K562 (cell line): ENCODE data around the gene TMIGD1. TPM values are rescaled to one million over a fixed set of nuclear protein-coding genes. Genes with fewer than 3 reads are reported as not detected.

Experiments
- ATAC-seq: fragments of 200-7000 bp; cut with Tn5 transposase; 3 replicates; pipeline ENCODE4 v1.9.1; 2020; ENCODE audit warnings: moderate library complexity
- BruUV-seq: library from RNA; stranded (reverse); fragments of 400-500 nt; replicated peaks from 2 replicates; lab custom pipeline; 2021; lab: Mats Ljungman, UMichigan
- CTCF ChIA-PET: fragments of 300-600 bp; formaldehyde crosslinking; extraction: SDS; loops from one replicate; lab custom pipeline; 2021; ENCODE audit warnings: low intra/inter-chr PET ratio; lab: Yijun Ruan, JAX
- POLR2A ChIA-PET: fragments of 300-600, 350-650 bp; sonication (Branson Sonifier 250); formaldehyde crosslinking; extraction: SDS; loops from one replicate; lab custom pipeline; 2021; ENCODE audit warnings: antibody characterized with exemption, inconsistent platforms; lab: Yijun Ruan, JAX
- DNase-seq, 4 experiments: peaks; one replicate each; pipeline versions ENCODE4 v3.0.0 to v3.0.0-alpha.2; 2011 to 2018; ENCODE audit warnings: low spot score in 3 of 4, mixed read lengths in 3 of 4; ENCODE audit errors: extremely low read depth in 1 of 4
- FAIRE-seq: peaks from 2 replicates; lab custom pipeline; 2011; peaks lifted over from hg19 to GRCh38; lab: Jason Lieb, UNC
- H2AFZ ChIP-seq: 2 replicates; pipeline ENCODE4 v1.6.0; 2011; ENCODE audit warnings: low read depth, low read length, control low read depth, inconsistent platforms
- H3K27ac ChIP-seq: fragments of 200-600 bp; 3 replicates; pipeline ENCODE4 v1.8.0; 2011; ENCODE audit warnings: low read depth, mild to moderate bottlenecking, control low read depth, inconsistent platforms, low read length, moderate library complexity, mixed read lengths; ENCODE audit errors: extremely low read depth
- H3K27me3 ChIP-seq, 2 experiments: fragments of 300-600 bp in 1 of 2; 2 replicates in 1 of 2; 3 replicates in 1 of 2; pipeline versions ENCODE4 v1.6.0 to v1.8.0; 2011; ENCODE audit warnings: inconsistent platforms in 2 of 2, low read length in 2 of 2, mild to moderate bottlenecking in 1 of 2, mixed read lengths in 1 of 2, moderate library complexity in 1 of 2; ENCODE audit not compliant: control insufficient read depth in 2 of 2, insufficient read depth in 2 of 2
- H3K36me3 ChIP-seq: fragments of 300-600 bp; 3 replicates; pipeline ENCODE4 v1.8.0; 2011; ENCODE audit warnings: mild to moderate bottlenecking, low read length, inconsistent platforms; ENCODE audit not compliant: control insufficient read depth, insufficient read depth
- H3K4me1 ChIP-seq, 2 experiments: fragments of 200-600 bp in 1 of 2; replicated peaks in 1 of 2; 2 replicates in 1 of 2; 3 replicates in 1 of 2; pipeline versions ENCODE4 v1.5.1 to v1.8.0; 2011; ENCODE audit warnings: inconsistent platforms in 2 of 2, low read length in 2 of 2, mild to moderate bottlenecking in 1 of 2, mixed read lengths in 1 of 2, moderate library complexity in 1 of 2; ENCODE audit not compliant: control insufficient read depth in 2 of 2, insufficient read depth in 2 of 2
- H3K4me2 ChIP-seq: 2 replicates; pipeline ENCODE4 v1.6.1; 2011; ENCODE audit warnings: low read length, control low read depth, inconsistent platforms, mixed read lengths; ENCODE audit not compliant: insufficient read depth
- H3K4me3 ChIP-seq: fragments of 200-600 bp; sonication (generic), shearing (Covaris generic); 2 replicates; pipeline ENCODE4 v1.5.1; 2016; ENCODE audit warnings: control low read depth, inconsistent platforms
- H3K79me2 ChIP-seq: fragments of 200-600 bp; 3 replicates; pipeline ENCODE4 v1.8.0; 2011; ENCODE audit warnings: low read length, inconsistent platforms; ENCODE audit not compliant: control insufficient read depth, insufficient read depth
- H3K9ac ChIP-seq, 2 experiments: 2 replicates each; pipeline versions ENCODE4 v1.6.0 to v1.6.1; 2011; ENCODE audit warnings: low read depth in 2 of 2, low read length in 2 of 2, control low read depth in 1 of 2, inconsistent platforms in 1 of 2, mild to moderate bottlenecking in 1 of 2, mixed read lengths in 1 of 2; ENCODE audit not compliant: insufficient read depth in 1 of 2
- H3K9me1 ChIP-seq: one replicate; pipeline ENCODE4 v1.6.0; 2011; ENCODE audit warnings: inconsistent platforms, mild to moderate bottlenecking, low read length, moderate library complexity; ENCODE audit not compliant: control insufficient read depth, insufficient read depth
- H3K9me3 ChIP-seq: replicated peaks from 2 replicates; pipeline ENCODE4 v1.5.1; 2011; ENCODE audit warnings: low read depth, low read length, inconsistent platforms; ENCODE audit not compliant: control insufficient read depth, insufficient read depth
- H4K20me1 ChIP-seq: replicated peaks from 2 replicates; pipeline ENCODE4 v1.6.1; 2011; ENCODE audit warnings: low read length, inconsistent platforms, mixed read lengths; ENCODE audit not compliant: control insufficient read depth, insufficient read depth
- CBFA2T3 ChIP-seq: fragments of 450-650 bp; IDR thresholded peaks from 2 replicates; pipeline ENCODE4 v1.6.1; 2017
- DNMT1 ChIP-seq: fragments of 450-650 bp; IDR thresholded peaks from 2 replicates; pipeline ENCODE4 v1.6.1; 2016; ENCODE audit warnings: antibody characterized with exemption, mild to moderate bottlenecking
- FOXJ2 ChIP-seq: fragments of 200-800 bp; sonication (Bioruptor generic); IDR thresholded peaks from 2 replicates; pipeline ENCODE4 v1.6.1; 2016; ENCODE audit warnings: missing genetic modification characterization, missing compliant biosample characterization
- FOXM1 ChIP-seq, 2 experiments: fragments of 450-650 bp in 1 of 2; sonication (generic) in 1 of 2; formaldehyde crosslinking in 1 of 2; IDR thresholded peaks; 2 replicates each; pipeline versions ENCODE4 v1.6.1 to v1.9.0; 2017 to 2022; ENCODE audit warnings: low read depth in 2 of 2, mild to moderate bottlenecking in 2 of 2, missing genetic modification reagents in 1 of 2, moderate library complexity in 1 of 2
- GTF2B ChIP-seq: IDR thresholded peaks from 2 replicates; pipeline ENCODE4 v1.6.1; 2011; ENCODE audit not compliant: insufficient read length; ENCODE audit errors: extremely low read depth
- L3MBTL2 ChIP-seq: fragments of 450-650 bp; IDR thresholded peaks from 2 replicates; pipeline ENCODE4 v1.6.1; 2016; ENCODE audit warnings: mild to moderate bottlenecking, moderate library complexity
- MCM5 ChIP-seq: fragments of 450-650 bp; IDR thresholded peaks from 2 replicates; pipeline ENCODE4 v1.6.1; 2016; ENCODE audit warnings: low read depth
- PBX2 ChIP-seq, 2 experiments: IDR thresholded peaks in 1 of 2; conservative IDR thresholded peaks in 1 of 2; 2 replicates each; pipeline ENCODE4 v1.6.1; 2016; ENCODE audit warnings: low read depth in 2 of 2, mild to moderate bottlenecking in 1 of 2, missing compliant biosample characterization in 1 of 2, missing genetic modification characterization in 1 of 2, moderate library complexity in 1 of 2
- RBBP5 ChIP-seq: fragments of 200-600 bp; sonication (generic); IDR thresholded peaks from 2 replicates; pipeline ENCODE4 v1.6.1; 2012; ENCODE audit warnings: borderline replicate concordance, mild to moderate bottlenecking, low read length, control low read depth, inconsistent platforms; ENCODE audit not compliant: insufficient read depth, poor library complexity, severe bottlenecking
- SREBF1 ChIP-seq: fragments of 150-350 bp; IDR thresholded peaks from 2 replicates; pipeline ENCODE4 v1.6.1; 2014; ENCODE audit warnings: antibody characterized with exemption, low read depth, low read length, borderline replicate concordance
- SRSF7 ChIP-seq: fragments of 200-400 bp; formaldehyde crosslinking; optimal IDR thresholded peaks from 2 replicates; pipeline ENCODE3; 2017; ENCODE audit warnings: mild to moderate bottlenecking, low read depth, low read length
- STAG1 ChIP-seq: sonication (generic); formaldehyde crosslinking; IDR thresholded peaks from 2 replicates; pipeline ENCODE4 v1.5.0; 2020; ENCODE audit warnings: missing genetic modification reagents, borderline replicate concordance
- TAL1 ChIP-seq: fragments of 450-650 bp; IDR thresholded peaks from 2 replicates; pipeline ENCODE4 v1.6.1; 2016; ENCODE audit warnings: mild to moderate bottlenecking
- ZNF518B ChIP-seq: fragments of 250-450 bp; sonication (Bioruptor Pico); IDR thresholded peaks from 2 replicates; pipeline ENCODE4 v1.5.0; 2021; ENCODE audit warnings: mild to moderate bottlenecking, moderate library complexity
- WGBS: fragments of 100-300 bp; shearing (Covaris generic); methylation state at CpG from one replicate; pipeline ENCODE4 v1.1.6; 2016; ENCODE audit warnings: low coverage, mixed read lengths; ENCODE audit not compliant: insufficient coverage; ENCODE audit errors: missing lambda C conversion rate; 5-methylcytosine and 5-hydroxymethylcytosine counted together
- in situ Hi-C: fragments of 300-500 bp; cut with MboI; formaldehyde crosslinking; loops from 4 replicates; pipeline ENCODE4 v1.15.0; 2018; ENCODE audit warnings: inconsistent platforms, mixed read lengths
- intact Hi-C: fragments of 100-400 bp; cut with micrococcal nuclease; formaldehyde crosslinking; loops from 2 replicates; pipeline ENCODE4 v1.14.2; 2022
- polyA plus RNA-seq, 8 experiments: library from polyadenylated mRNA; depleted of rRNA in 4 of 8; stranded (reverse) in 5 of 8; unstranded in 3 of 8; fragments of >200 nt; fragmentation: Nextera tagmentation in 2 of 8; fragmentation: Illumina TruSeq in 1 of 8; extraction: Ambion mirVana in 2 of 8; extraction: Trizol in 1 of 8; gene quantifications; 2 replicates each; pipeline versions ENCODE4 v1.2.1 to v1.2.3, GENCODE V29; 2011 to 2014; ENCODE audit warnings: inconsistent platforms in 1 of 8, missing spikeins in 1 of 8
- total RNA-seq, 7 experiments: library from RNA; depleted of rRNA in 6 of 7; stranded (reverse); fragments of >200 nt in 6 of 7; fragmentation: Illumina TruSeq in 2 of 7; extraction: Trizol in 2 of 7; gene quantifications; 2 replicates each; pipeline versions ENCODE4 v1.2.1 to v1.2.3, GENCODE V29; 2011 to 2021; ENCODE audit warnings: low replicate concordance in 1 of 7

TMIGD1 gene
- total and polyA plus RNA-seq, 9 of the 15 experiments (the other 6 are each of a cell fraction or from before 2014, with no cell fraction given), result not detected

- H3K9me1 ChIP-seq, result no peaks in the 10 kb centered on the region
- H3K27ac ChIP-seq, result no peak overlapping the region
- no peak overlapping the region for H3K9ac ChIP-seq
- in situ Hi-C loops (no loop called here), intact Hi-C loops (no loop called here)
- H2AFZ ChIP-seq, result peak overlapping the region; percentile 0; the same call in 1 of the 2 replicates
- no peaks in the 10 kb centered on the region for H4K20me1 ChIP-seq
- no peak for FAIRE-seq
- no peaks in the 10 kb centered on the region for H3K36me3 ChIP-seq
- ChIA-PET POLR2A (interaction anchor here (0.7 to 1.3 kb wide), 2 partner anchors 10 to 12 kb away, joined by 3 read pairs; no protein-coding TSS in a partner anchor), CTCF (no interaction called here)
- 20% methylated on average over 13 of the region's 13 CpGs for WGBS
- BruUV-seq, result no TSS peak
- no peaks in the 10 kb centered on the region for H3K79me2 ChIP-seq
- no peaks in the 10 kb centered on the region for H3K4me1 ChIP-seq
- H3K4me2 ChIP-seq, result no peak overlapping the region
- no peak overlapping the region for H3K4me3 ChIP-seq
- peaks cover 8 to 11% of the 10 kb centered on the region in 2 experiments; a peak in 3 of 5 replicates for H3K27me3 ChIP-seq
- no peaks in the 10 kb centered on the region for H3K9me3 ChIP-seq
- no peak for ATAC-seq
- DNase-seq, result no peak
- TF ChIP-seq MCM5 (no peak), PBX2 (CRISPR knock-in tag; IDR thresholded peaks at IDR 0.05; ENCODE audit: low read depth) (no peak), PBX2 (tag; conservative IDR thresholded peaks at IDR 0.05; ENCODE audit: low read depth) (no peak), FOXM1 (IDR thresholded peaks at IDR 0.05; ENCODE audit: low read depth) (no peak), FOXM1 (CRISPR knock-in tag; IDR thresholded peaks at IDR 0.05; ENCODE audit: low read depth) (no peak), TAL1 (no peak), ZNF518B (CRISPR knock-in tag) (no peak), GTF2B (no peak), CBFA2T3 (no peak), L3MBTL2 (no peak), FOXJ2 (tag) (no peak), SRSF7 (no peak), RBBP5 (no peak), DNMT1 (no peak), SREBF1 (no peak), STAG1 (CRISPR knock-in tag) (no peak)
Measured at GRCh38 chr17:30368912-30369720, 35.3 kb upstream of the TMIGD1 start.
